Adrenal gland (tissue), 5 donors: ENCODE measurements around the gene GSTT2B.

ENCODE experiments used
- CTCF ChIP-seq, 6 experiments: fragments of 450-650 bp in 4 of 6; fragments of 200-600 bp in 2 of 6; sonication (generic) in 1 of 6; IDR thresholded peaks; 1 replicate in 5 of 6; 2 replicates in 1 of 6; pipeline versions ENCODE4 v1.5.1 to v1.8.0; 2016 to 2021; ENCODE audit warnings: antibody characterized with exemption in 6 of 6, mild to moderate bottlenecking in 2 of 6, moderate library complexity in 1 of 6
- POLR2A ChIP-seq, 2 donors: fragments of 450-650 bp; IDR thresholded peaks; one replicate each; pipeline ENCODE4 v1.6.1; 2017; ENCODE audit warnings: antibody characterized with exemption in 2 of 2, mild to moderate bottlenecking in 2 of 2, moderate library complexity in 1 of 2
- donor health status: DM: no; HTN: no; CAD: no.

GRCh38 chr22:23908587-23909205, 52.3 kb downstream of the GSTT2B start:
- TF ChIP-seq CTCF (IDR thresholded peaks at IDR 0.05) (no peak), POLR2A (IDR thresholded peaks at IDR 0.05) (no peak)
